GM13977 (cell line): Measurements from ENCODE around the gene CDIP1.

ENCODE experiments used
- DNase-seq: peaks from one replicate; pipeline ENCODE4 v3.0.0; 2012; ENCODE audit warnings: low spot score
- CTCF ChIP-seq: IDR thresholded peaks from 2 replicates; pipeline ENCODE4 v1.5.1; 2012; ENCODE audit warnings: mild to moderate bottlenecking, control low read depth; ENCODE audit not compliant: insufficient read depth; ENCODE audit errors: extremely low read depth, missing control alignments
- in situ Hi-C: fragments of 300-500 bp; cut with MboI; formaldehyde crosslinking; loops from one replicate; pipeline ENCODE4 v1.12.0; 2022; ENCODE audit warnings: low sequenced_read_pairs, low pct_unique_long_range_greater_than_20kb, mixed read lengths, inconsistent platforms; ENCODE audit not compliant: unreplicated experiment

The CDIP1 gene

GRCh38 chr16:4472880-4473279 lies 65.7 kb downstream of the CDIP1 start:
- TF ChIP-seq CTCF: no peak
- no peak for DNase-seq
- in situ Hi-C loops: no loop called here

- in situ Hi-C loops: no loop called here
- TF ChIP-seq CTCF: no peak
- DNase-seq: no peak
Measured at GRCh38 chr16:4471869-4472268, 66.7 kb downstream of the CDIP1 start.

GRCh38 chr16:4468972-4469371 lies 69.6 kb downstream of the CDIP1 start:
- TF ChIP-seq CTCF: no peak
- no peak for DNase-seq
- in situ Hi-C loops: no loop called here

- no peak for DNase-seq
- no peak for TF ChIP-seq CTCF
- in situ Hi-C loops: no loop called here
Measured at GRCh38 chr16:4467916-4468315, 70.7 kb downstream of the CDIP1 start.

- no peak for DNase-seq
- in situ Hi-C loops: no loop called here
- no peak for TF ChIP-seq CTCF
Measured at GRCh38 chr16:4465977-4466779, 72.4 kb downstream of the CDIP1 start.

- no peak for TF ChIP-seq CTCF
- no peak for DNase-seq
- in situ Hi-C loops: no loop called here
Measured at GRCh38 chr16:4463522-4464163, 74.9 kb downstream of the CDIP1 start.
